OCI-LY1 (cell line): ENCODE data around the gene GJB2.
A peak's percentile ranks its signal among the peaks of the same experiment; 100 is the strongest.

ENCODE experiments used
- H2AFZ ChIP-seq: fragments of 200-600 bp; sonication (generic), shearing (Covaris generic); 2 replicates; pipeline ENCODE4 v1.6.0; 2014; ENCODE audit warnings: antibody characterized with exemption, mild to moderate bottlenecking, low read length
- H3F3A ChIP-seq: fragments of 200-600 bp; sonication (generic), shearing (Covaris generic); 2 replicates; pipeline ENCODE4 v1.6.0; 2014; ENCODE audit warnings: mild to moderate bottlenecking, antibody characterized with exemption, low read length, moderate library complexity; ENCODE audit not compliant: insufficient read depth
- H3K27ac ChIP-seq: fragments of 200-600 bp; sonication (generic); 2 replicates; pipeline ENCODE4 v1.5.1; 2014; ENCODE audit warnings: low read length, mixed run types, mild to moderate bottlenecking, low read depth; ENCODE audit not compliant: poor library complexity, severe bottlenecking
- H3K27me3 ChIP-seq: fragments of 200-600 bp; sonication (generic); 2 replicates; pipeline ENCODE4 v1.6.0; 2014; ENCODE audit warnings: antibody characterized with exemption, mild to moderate bottlenecking, low read length, moderate library complexity; ENCODE audit not compliant: insufficient read depth
- H3K36me3 ChIP-seq: fragments of 200-600 bp; sonication (generic); 2 replicates; pipeline ENCODE4 v1.6.1; 2014; ENCODE audit warnings: mild to moderate bottlenecking, antibody characterized with exemption, low read length, moderate library complexity, mixed read lengths; ENCODE audit not compliant: insufficient read depth
- H3K4me1 ChIP-seq: fragments of 200-600 bp; sonication (generic); 2 replicates; pipeline ENCODE4 v1.5.1; 2014; ENCODE audit warnings: mild to moderate bottlenecking, low read length, moderate library complexity; ENCODE audit not compliant: insufficient read depth, severe bottlenecking
- H3K4me2 ChIP-seq: fragments of 200-600 bp; sonication (generic), shearing (Covaris generic); 2 replicates; pipeline ENCODE4 v1.6.1; 2014; ENCODE audit warnings: low read length
- H3K4me3 ChIP-seq: fragments of 200-600 bp; sonication (generic); 2 replicates; pipeline ENCODE4 v1.5.1; 2014; ENCODE audit warnings: low read length, low read depth, mild to moderate bottlenecking, mixed read lengths; ENCODE audit not compliant: poor library complexity, severe bottlenecking
- H3K79me2 ChIP-seq: fragments of 200-600 bp; shearing (Covaris generic); 2 replicates; pipeline ENCODE4 v1.6.1; 2016; ENCODE audit warnings: mixed run types, low read length, mixed read lengths; ENCODE audit not compliant: insufficient read depth
- H3K9ac ChIP-seq: fragments of 200-600 bp; sonication (generic), shearing (Covaris generic); 2 replicates; pipeline ENCODE4 v1.6.1; 2014; ENCODE audit warnings: mild to moderate bottlenecking, low read length, mixed read lengths
- H3K9me2 ChIP-seq: fragments of 200-600 bp; sonication (generic), shearing (Covaris generic); 2 replicates; pipeline ENCODE4 v1.6.1; 2014; ENCODE audit warnings: low read depth, mild to moderate bottlenecking, low read length, mixed read lengths
- H3K9me3 ChIP-seq: fragments of 200-600 bp; shearing (Covaris generic); 2 replicates; pipeline ENCODE4 v1.6.1; 2014; ENCODE audit warnings: low read length, mixed read lengths
- H4K20me1 ChIP-seq: fragments of 200-600 bp; sonication (generic), shearing (Covaris generic); 2 replicates; pipeline ENCODE4 v1.6.0; 2016; ENCODE audit warnings: mild to moderate bottlenecking, low read length; ENCODE audit not compliant: insufficient read depth
- CTCF ChIP-seq: fragments of 200-600 bp; sonication (generic), shearing (Covaris generic); IDR thresholded peaks from 2 replicates; pipeline ENCODE4 v1.5.1; 2017; ENCODE audit warnings: mild to moderate bottlenecking, antibody characterized with exemption, low read length, moderate library complexity, mixed read lengths
- EZH2 ChIP-seq: fragments of 200-600 bp; sonication (generic), shearing (Covaris generic); IDR thresholded peaks from 2 replicates; pipeline ENCODE4 v1.8.0; 2017; ENCODE audit warnings: borderline replicate concordance, mixed run types, mild to moderate bottlenecking, antibody characterized with exemption, low read length, moderate library complexity, mixed read lengths

The GJB2 gene

GRCh38 chr13:20182231-20182846, 10.4 kb downstream of the GJB2 start:
- Histone ChIP-seq H3F3A (no peaks in the 10 kb centered on the region), H2AFZ (no peak overlapping the region), H3K79me2 (no peaks in the 10 kb centered on the region), H3K36me3 (no peaks in the 10 kb centered on the region), H3K4me3 (no peak overlapping the region), H3K9me2 (no peaks in the 10 kb centered on the region), H3K9ac (no peak overlapping the region), H3K4me2 (no peak overlapping the region), H3K4me1 (no peaks in the 10 kb centered on the region), H4K20me1 (no peaks in the 10 kb centered on the region), H3K27ac (no peak overlapping the region), H3K9me3 (no peaks in the 10 kb centered on the region), H3K27me3 (no peaks in the 10 kb centered on the region; the same call in 1 of the 2 replicates)
- TF ChIP-seq EZH2 (no peak), CTCF (peak; percentile 66)

GRCh38 chr13:20181188-20181587, 11.6 kb downstream of the GJB2 start:
- Histone ChIP-seq H4K20me1 (no peaks in the 10 kb centered on the region), H3K36me3 (no peaks in the 10 kb centered on the region), H3K9me2 (no peaks in the 10 kb centered on the region), H3K79me2 (no peaks in the 10 kb centered on the region), H2AFZ (no peak overlapping the region), H3K27ac (no peak overlapping the region), H3F3A (no peaks in the 10 kb centered on the region), H3K4me2 (no peak overlapping the region), H3K4me1 (no peaks in the 10 kb centered on the region), H3K27me3 (no peaks in the 10 kb centered on the region; the same call in 1 of the 2 replicates), H3K9ac (no peak overlapping the region), H3K4me3 (no peak overlapping the region), H3K9me3 (no peaks in the 10 kb centered on the region)
- TF ChIP-seq EZH2: no peak
- no peak for TF ChIP-seq CTCF

DNA sequence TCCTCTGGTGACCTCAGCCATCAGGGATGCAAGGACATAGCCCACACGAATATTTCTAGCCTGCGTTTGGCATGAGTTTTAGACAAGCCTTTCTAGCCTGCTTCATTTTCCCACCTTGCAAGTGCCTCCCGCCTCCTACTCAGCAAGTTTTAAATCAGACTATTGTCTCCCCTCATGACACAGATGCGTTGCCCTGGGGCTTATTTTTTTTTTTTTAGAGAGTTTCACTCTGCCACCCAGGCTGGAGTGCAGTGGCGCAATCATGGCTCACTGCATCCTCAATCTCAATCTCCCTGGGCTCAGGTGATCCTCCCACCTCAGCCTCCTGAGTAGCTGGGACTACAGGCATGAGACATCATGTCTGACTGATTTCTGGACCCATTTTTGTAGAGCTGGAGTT, 14.6 kb downstream of the GJB2 start:
- Histone ChIP-seq H3K36me3 (no peaks in the 10 kb centered on the region), H3K79me2 (no peaks in the 10 kb centered on the region), H3K4me2 (no peak overlapping the region), H3K9me3 (no peaks in the 10 kb centered on the region), H3K27me3 (no peaks in the 10 kb centered on the region; the same call in 1 of the 2 replicates), H3K9ac (no peak overlapping the region), H3K4me3 (no peak overlapping the region), H3K9me2 (no peaks in the 10 kb centered on the region), H3F3A (no peaks in the 10 kb centered on the region), H3K4me1 (no peaks in the 10 kb centered on the region), H2AFZ (no peak overlapping the region), H4K20me1 (no peaks in the 10 kb centered on the region), H3K27ac (no peak overlapping the region)
- TF ChIP-seq CTCF (no peak), EZH2 (no peak)
